K562 (cell line): Measurements from ENCODE around the gene HS3ST5.

ENCODE experiments used
- CBX2 ChIP-seq: fragments of 200-600 bp; sonication (generic); IDR thresholded peaks from one replicate; pipeline ENCODE4 v1.6.1; 2012; ENCODE audit warnings: mild to moderate bottlenecking, low read length, inconsistent platforms; ENCODE audit not compliant: insufficient read depth, poor library complexity, severe bottlenecking
- IRF2 ChIP-seq: sonication (generic); formaldehyde crosslinking; IDR thresholded peaks from 2 replicates; pipeline ENCODE4 v1.8.1; 2022; ENCODE audit warnings: mild to moderate bottlenecking, missing genetic modification reagents
- PHB2 ChIP-seq: fragments of 450-650 bp; IDR thresholded peaks from 2 replicates; pipeline ENCODE4 v1.6.1; 2017; ENCODE audit warnings: low read depth
- ZNF23 ChIP-seq: fragments of 250-450 bp; sonication (Bioruptor Pico); IDR thresholded peaks from 2 replicates; pipeline ENCODE4 v1.4.0; 2020; ENCODE audit warnings: mild to moderate bottlenecking
- ZZZ3 ChIP-seq: fragments of 450-650 bp; IDR thresholded peaks from 2 replicates; pipeline ENCODE4 v1.6.1; 2016; ENCODE audit warnings: antibody characterized with exemption, mild to moderate bottlenecking, moderate library complexity
- TF ChIP-seq, protein P1 (sequence below), 3 experiments: IDR thresholded peaks in 2 of 3; conservative IDR thresholded peaks in 1 of 3; 2 replicates each; pipeline ENCODE4 v1.5.1; 2011 to 2012; ENCODE audit warnings: low read length in 3 of 3, mild to moderate bottlenecking in 3 of 3, control low read depth in 2 of 3, improper control_type of control experiment in 1 of 3, inconsistent platforms in 1 of 3, low read depth in 1 of 3, mixed read lengths in 1 of 3, moderate library complexity in 1 of 3; ENCODE audit not compliant: insufficient read depth in 2 of 3
- TF ChIP-seq, protein P2 (sequence below): fragments of 450-650 bp; IDR thresholded peaks from 2 replicates; pipeline ENCODE4 v1.6.1; 2016; ENCODE audit warnings: missing biosample characterization, missing genetic modification characterization
- TF ChIP-seq, protein P3 (sequence below): fragments of 250-450 bp; sonication (Bioruptor Pico); IDR thresholded peaks from 2 replicates; pipeline ENCODE4 v1.5.0; 2021; ENCODE audit warnings: mild to moderate bottlenecking, moderate library complexity
- TF ChIP-seq, protein P4 (sequence below): sonication (generic); formaldehyde crosslinking; IDR thresholded peaks from 2 replicates; pipeline ENCODE4 v1.4.0; 2020; ENCODE audit warnings: mild to moderate bottlenecking, missing genetic modification reagents
- TF ChIP-seq, protein P5 (sequence below): fragments of 200-600 bp; sonication (generic); IDR thresholded peaks from one replicate; pipeline ENCODE4 v1.6.1; 2012; ENCODE audit warnings: mild to moderate bottlenecking, low read depth, low read length, inconsistent platforms

DNA sequence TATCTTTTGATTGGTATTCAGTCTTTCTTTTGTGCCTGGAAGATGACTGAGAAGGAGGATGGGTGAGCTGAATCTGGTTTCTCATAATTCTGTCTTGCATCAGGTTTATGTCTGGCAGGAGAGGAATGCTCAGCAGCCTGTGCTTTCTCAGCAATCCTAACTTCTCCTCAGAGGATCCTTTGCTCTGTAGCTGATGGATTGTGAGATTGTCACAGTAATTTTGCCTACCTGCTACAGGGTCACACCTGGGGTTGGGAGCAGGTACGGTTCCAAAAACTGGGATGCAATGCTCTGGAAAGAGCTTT lies 2.1 kb upstream of the HS3ST5 start:
- no peak for TF ChIP-seq ZNF23 (CRISPR knock-in tag)
- TF ChIP-seq PHB2: no peak
- TF ChIP-seq, protein P1, sequence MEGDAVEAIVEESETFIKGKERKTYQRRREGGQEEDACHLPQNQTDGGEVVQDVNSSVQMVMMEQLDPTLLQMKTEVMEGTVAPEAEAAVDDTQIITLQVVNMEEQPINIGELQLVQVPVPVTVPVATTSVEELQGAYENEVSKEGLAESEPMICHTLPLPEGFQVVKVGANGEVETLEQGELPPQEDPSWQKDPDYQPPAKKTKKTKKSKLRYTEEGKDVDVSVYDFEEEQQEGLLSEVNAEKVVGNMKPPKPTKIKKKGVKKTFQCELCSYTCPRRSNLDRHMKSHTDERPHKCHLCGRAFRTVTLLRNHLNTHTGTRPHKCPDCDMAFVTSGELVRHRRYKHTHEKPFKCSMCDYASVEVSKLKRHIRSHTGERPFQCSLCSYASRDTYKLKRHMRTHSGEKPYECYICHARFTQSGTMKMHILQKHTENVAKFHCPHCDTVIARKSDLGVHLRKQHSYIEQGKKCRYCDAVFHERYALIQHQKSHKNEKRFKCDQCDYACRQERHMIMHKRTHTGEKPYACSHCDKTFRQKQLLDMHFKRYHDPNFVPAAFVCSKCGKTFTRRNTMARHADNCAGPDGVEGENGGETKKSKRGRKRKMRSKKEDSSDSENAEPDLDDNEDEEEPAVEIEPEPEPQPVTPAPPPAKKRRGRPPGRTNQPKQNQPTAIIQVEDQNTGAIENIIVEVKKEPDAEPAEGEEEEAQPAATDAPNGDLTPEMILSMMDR (IDR thresholded peaks at IDR 0.05 in 2 of 3, conservative IDR thresholded peaks at IDR 0.05 in 1 of 3; ENCODE audit: insufficient read depth in 2 of 3, low read depth in 1 of 3, low read length in 3 of 3): no peak
- TF ChIP-seq, protein P2, sequence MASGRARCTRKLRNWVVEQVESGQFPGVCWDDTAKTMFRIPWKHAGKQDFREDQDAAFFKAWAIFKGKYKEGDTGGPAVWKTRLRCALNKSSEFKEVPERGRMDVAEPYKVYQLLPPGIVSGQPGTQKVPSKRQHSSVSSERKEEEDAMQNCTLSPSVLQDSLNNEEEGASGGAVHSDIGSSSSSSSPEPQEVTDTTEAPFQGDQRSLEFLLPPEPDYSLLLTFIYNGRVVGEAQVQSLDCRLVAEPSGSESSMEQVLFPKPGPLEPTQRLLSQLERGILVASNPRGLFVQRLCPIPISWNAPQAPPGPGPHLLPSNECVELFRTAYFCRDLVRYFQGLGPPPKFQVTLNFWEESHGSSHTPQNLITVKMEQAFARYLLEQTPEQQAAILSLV: no peak
- TF ChIP-seq, protein P3, sequence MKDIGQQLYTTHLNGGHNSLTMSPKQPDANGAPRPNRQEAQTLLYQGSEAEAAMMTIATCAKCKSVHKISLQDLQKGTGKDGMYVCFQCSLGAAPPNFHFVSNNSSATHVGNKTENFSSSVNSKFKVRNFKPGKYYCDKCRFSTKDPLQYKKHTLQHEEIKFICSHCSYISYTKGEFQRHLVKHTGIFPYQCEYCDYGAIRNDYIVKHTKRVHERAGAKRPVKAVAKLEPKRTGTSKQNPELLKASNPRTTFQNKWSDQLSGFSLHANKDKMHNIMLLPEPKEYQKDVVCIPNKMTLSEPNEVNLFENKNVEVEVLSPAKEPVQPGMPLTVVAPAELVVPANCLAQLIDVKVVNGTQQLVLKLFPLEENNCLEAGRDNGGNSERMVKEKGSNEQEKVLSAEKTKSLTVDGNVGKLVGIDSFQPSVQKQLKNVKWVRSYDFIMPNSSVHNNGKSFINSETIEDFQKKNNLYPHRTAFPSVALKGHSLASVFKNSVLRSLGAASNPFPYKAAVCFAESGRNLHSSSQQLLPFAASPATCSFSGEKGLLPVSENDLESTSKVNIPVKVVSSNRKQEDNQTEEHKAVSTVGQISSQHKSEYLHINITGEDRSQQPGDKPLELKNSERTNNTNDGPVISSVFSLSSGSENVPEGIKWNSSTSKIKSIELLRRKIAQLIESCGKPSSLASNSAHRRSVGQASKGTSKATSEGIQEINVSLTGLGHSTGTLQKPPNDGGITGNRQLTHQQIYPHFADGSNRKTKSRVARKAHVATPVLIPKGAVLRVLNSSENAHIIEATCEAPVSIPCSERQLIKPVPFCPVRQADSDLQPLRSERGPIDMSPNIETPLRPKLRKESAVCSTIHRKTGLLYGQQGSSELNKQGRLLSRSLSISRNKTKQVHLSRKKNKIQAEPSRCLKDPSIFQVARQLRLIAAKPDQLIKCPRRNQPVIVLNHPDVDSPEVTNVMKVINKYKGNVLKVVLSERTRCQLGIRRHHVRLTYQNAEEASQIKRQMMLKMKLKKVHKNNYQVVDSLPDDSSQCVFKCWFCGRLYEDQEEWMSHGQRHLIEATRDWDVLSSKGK (CRISPR knock-in tag): no peak
- TF ChIP-seq, protein P4, sequence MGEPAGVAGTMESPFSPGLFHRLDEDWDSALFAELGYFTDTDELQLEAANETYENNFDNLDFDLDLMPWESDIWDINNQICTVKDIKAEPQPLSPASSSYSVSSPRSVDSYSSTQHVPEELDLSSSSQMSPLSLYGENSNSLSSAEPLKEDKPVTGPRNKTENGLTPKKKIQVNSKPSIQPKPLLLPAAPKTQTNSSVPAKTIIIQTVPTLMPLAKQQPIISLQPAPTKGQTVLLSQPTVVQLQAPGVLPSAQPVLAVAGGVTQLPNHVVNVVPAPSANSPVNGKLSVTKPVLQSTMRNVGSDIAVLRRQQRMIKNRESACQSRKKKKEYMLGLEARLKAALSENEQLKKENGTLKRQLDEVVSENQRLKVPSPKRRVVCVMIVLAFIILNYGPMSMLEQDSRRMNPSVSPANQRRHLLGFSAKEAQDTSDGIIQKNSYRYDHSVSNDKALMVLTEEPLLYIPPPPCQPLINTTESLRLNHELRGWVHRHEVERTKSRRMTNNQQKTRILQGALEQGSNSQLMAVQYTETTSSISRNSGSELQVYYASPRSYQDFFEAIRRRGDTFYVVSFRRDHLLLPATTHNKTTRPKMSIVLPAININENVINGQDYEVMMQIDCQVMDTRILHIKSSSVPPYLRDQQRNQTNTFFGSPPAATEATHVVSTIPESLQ (CRISPR knock-in tag): no peak
- TF ChIP-seq CBX2: no peak
- no peak for TF ChIP-seq IRF2 (CRISPR knock-in tag)
- TF ChIP-seq, protein P5, sequence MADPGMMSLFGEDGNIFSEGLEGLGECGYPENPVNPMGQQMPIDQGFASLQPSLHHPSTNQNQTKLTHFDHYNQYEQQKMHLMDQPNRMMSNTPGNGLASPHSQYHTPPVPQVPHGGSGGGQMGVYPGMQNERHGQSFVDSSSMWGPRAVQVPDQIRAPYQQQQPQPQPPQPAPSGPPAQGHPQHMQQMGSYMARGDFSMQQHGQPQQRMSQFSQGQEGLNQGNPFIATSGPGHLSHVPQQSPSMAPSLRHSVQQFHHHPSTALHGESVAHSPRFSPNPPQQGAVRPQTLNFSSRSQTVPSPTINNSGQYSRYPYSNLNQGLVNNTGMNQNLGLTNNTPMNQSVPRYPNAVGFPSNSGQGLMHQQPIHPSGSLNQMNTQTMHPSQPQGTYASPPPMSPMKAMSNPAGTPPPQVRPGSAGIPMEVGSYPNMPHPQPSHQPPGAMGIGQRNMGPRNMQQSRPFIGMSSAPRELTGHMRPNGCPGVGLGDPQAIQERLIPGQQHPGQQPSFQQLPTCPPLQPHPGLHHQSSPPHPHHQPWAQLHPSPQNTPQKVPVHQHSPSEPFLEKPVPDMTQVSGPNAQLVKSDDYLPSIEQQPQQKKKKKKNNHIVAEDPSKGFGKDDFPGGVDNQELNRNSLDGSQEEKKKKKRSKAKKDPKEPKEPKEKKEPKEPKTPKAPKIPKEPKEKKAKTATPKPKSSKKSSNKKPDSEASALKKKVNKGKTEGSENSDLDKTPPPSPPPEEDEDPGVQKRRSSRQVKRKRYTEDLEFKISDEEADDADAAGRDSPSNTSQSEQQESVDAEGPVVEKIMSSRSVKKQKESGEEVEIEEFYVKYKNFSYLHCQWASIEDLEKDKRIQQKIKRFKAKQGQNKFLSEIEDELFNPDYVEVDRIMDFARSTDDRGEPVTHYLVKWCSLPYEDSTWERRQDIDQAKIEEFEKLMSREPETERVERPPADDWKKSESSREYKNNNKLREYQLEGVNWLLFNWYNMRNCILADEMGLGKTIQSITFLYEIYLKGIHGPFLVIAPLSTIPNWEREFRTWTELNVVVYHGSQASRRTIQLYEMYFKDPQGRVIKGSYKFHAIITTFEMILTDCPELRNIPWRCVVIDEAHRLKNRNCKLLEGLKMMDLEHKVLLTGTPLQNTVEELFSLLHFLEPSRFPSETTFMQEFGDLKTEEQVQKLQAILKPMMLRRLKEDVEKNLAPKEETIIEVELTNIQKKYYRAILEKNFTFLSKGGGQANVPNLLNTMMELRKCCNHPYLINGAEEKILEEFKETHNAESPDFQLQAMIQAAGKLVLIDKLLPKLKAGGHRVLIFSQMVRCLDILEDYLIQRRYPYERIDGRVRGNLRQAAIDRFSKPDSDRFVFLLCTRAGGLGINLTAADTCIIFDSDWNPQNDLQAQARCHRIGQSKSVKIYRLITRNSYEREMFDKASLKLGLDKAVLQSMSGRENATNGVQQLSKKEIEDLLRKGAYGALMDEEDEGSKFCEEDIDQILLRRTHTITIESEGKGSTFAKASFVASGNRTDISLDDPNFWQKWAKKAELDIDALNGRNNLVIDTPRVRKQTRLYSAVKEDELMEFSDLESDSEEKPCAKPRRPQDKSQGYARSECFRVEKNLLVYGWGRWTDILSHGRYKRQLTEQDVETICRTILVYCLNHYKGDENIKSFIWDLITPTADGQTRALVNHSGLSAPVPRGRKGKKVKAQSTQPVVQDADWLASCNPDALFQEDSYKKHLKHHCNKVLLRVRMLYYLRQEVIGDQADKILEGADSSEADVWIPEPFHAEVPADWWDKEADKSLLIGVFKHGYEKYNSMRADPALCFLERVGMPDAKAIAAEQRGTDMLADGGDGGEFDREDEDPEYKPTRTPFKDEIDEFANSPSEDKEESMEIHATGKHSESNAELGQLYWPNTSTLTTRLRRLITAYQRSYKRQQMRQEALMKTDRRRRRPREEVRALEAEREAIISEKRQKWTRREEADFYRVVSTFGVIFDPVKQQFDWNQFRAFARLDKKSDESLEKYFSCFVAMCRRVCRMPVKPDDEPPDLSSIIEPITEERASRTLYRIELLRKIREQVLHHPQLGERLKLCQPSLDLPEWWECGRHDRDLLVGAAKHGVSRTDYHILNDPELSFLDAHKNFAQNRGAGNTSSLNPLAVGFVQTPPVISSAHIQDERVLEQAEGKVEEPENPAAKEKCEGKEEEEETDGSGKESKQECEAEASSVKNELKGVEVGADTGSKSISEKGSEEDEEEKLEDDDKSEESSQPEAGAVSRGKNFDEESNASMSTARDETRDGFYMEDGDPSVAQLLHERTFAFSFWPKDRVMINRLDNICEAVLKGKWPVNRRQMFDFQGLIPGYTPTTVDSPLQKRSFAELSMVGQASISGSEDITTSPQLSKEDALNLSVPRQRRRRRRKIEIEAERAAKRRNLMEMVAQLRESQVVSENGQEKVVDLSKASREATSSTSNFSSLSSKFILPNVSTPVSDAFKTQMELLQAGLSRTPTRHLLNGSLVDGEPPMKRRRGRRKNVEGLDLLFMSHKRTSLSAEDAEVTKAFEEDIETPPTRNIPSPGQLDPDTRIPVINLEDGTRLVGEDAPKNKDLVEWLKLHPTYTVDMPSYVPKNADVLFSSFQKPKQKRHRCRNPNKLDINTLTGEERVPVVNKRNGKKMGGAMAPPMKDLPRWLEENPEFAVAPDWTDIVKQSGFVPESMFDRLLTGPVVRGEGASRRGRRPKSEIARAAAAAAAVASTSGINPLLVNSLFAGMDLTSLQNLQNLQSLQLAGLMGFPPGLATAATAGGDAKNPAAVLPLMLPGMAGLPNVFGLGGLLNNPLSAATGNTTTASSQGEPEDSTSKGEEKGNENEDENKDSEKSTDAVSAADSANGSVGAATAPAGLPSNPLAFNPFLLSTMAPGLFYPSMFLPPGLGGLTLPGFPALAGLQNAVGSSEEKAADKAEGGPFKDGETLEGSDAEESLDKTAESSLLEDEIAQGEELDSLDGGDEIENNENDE: no peak
- no peak for TF ChIP-seq ZZZ3
